Measurements from ENCODE around the gene TMEM115.

DNA sequence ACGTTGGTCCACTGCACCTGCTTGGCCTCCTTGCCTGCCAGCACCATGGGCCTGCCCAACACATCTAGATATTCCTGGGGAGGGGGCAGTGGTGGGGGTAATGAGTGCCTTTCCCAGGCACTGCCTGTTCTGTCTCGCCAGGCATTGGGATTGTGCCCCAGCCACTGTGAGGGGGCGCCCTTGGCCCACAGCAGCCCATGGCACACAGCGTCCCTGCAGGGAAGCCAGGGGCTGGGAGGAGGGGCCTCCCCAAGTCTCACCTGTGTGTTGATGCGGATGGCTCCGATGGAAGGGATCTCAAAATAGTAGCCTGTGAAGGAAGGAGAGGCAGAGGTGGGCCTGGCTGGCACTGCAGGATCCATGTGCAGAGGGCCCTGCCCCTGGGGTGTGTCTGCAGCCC lies 18.7 kb upstream of the TMEM115 start:
- TF ChIP-seq, protein P1, sequence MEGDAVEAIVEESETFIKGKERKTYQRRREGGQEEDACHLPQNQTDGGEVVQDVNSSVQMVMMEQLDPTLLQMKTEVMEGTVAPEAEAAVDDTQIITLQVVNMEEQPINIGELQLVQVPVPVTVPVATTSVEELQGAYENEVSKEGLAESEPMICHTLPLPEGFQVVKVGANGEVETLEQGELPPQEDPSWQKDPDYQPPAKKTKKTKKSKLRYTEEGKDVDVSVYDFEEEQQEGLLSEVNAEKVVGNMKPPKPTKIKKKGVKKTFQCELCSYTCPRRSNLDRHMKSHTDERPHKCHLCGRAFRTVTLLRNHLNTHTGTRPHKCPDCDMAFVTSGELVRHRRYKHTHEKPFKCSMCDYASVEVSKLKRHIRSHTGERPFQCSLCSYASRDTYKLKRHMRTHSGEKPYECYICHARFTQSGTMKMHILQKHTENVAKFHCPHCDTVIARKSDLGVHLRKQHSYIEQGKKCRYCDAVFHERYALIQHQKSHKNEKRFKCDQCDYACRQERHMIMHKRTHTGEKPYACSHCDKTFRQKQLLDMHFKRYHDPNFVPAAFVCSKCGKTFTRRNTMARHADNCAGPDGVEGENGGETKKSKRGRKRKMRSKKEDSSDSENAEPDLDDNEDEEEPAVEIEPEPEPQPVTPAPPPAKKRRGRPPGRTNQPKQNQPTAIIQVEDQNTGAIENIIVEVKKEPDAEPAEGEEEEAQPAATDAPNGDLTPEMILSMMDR (IDR thresholded peaks at IDR 0.05; ENCODE audit: insufficient read depth, low read length), result no peak
- TF ChIP-seq POLR2AphosphoS5 (IDR thresholded peaks at IDR 0.05; ENCODE audit: low read depth) (no peak), GABPA (IDR thresholded peaks at IDR 0.05; ENCODE audit: low read depth) (no peak), SPI1 (IDR thresholded peaks at IDR 0.05; ENCODE audit: borderline replicate concordance, low read depth) (no peak)
- TF ChIP-seq, protein P2, sequence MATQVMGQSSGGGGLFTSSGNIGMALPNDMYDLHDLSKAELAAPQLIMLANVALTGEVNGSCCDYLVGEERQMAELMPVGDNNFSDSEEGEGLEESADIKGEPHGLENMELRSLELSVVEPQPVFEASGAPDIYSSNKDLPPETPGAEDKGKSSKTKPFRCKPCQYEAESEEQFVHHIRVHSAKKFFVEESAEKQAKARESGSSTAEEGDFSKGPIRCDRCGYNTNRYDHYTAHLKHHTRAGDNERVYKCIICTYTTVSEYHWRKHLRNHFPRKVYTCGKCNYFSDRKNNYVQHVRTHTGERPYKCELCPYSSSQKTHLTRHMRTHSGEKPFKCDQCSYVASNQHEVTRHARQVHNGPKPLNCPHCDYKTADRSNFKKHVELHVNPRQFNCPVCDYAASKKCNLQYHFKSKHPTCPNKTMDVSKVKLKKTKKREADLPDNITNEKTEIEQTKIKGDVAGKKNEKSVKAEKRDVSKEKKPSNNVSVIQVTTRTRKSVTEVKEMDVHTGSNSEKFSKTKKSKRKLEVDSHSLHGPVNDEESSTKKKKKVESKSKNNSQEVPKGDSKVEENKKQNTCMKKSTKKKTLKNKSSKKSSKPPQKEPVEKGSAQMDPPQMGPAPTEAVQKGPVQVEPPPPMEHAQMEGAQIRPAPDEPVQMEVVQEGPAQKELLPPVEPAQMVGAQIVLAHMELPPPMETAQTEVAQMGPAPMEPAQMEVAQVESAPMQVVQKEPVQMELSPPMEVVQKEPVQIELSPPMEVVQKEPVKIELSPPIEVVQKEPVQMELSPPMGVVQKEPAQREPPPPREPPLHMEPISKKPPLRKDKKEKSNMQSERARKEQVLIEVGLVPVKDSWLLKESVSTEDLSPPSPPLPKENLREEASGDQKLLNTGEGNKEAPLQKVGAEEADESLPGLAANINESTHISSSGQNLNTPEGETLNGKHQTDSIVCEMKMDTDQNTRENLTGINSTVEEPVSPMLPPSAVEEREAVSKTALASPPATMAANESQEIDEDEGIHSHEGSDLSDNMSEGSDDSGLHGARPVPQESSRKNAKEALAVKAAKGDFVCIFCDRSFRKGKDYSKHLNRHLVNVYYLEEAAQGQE (IDR thresholded peaks at IDR 0.05; ENCODE audit: insufficient replicate concordance, low read depth), result no peak

All from HL-60 (cell line).